NB4 (cell line): ENCODE data around the gene AVEN.
A peak's percentile ranks its signal among the peaks of the same experiment; 100 is the strongest.

Experiments used
- DNase-seq: peaks from one replicate; pipeline ENCODE4 v3.0.0; 2010; ENCODE audit warnings: low read depth
- H3K4me3 ChIP-seq: one replicate; pipeline ENCODE4 v1.5.1; 2011; ENCODE audit warnings: mild to moderate bottlenecking, low read depth, low read length, moderate library complexity
- CTCF ChIP-seq: IDR thresholded peaks from one replicate; pipeline ENCODE4 v1.5.1; 2012; ENCODE audit warnings: low read depth, low read length
- MAX ChIP-seq: IDR thresholded peaks from 2 replicates; pipeline ENCODE4 v1.6.1; 2011; ENCODE audit warnings: low read depth, low read length
- MYC ChIP-seq: IDR thresholded peaks from 2 replicates; pipeline ENCODE4 v1.6.1; 2011; ENCODE audit warnings: low read depth, low read length
- POLR2A ChIP-seq: IDR thresholded peaks from 2 replicates; pipeline ENCODE4 v1.6.1; 2011; ENCODE audit warnings: mild to moderate bottlenecking; ENCODE audit not compliant: insufficient read length; ENCODE audit errors: extremely low read depth

The AVEN gene

GRCh38 chr15:33960549-33960935, 78.5 kb downstream of the AVEN start:
- no peak overlapping the region for H3K4me3 ChIP-seq
- TF ChIP-seq CTCF (no peak), POLR2A (no peak), MAX (no peak), MYC (no peak)
- DNase-seq = no peak

GRCh38 chr15:33959844-33960548, 79.0 kb downstream of the AVEN start:
- TF ChIP-seq POLR2A (no peak), MAX (no peak), MYC (no peak), CTCF (no peak)
- DNase-seq = peak; percentile 45
- H3K4me3 ChIP-seq = no peak overlapping the region

- no peak for TF ChIP-seq MYC
- no peak for TF ChIP-seq CTCF
- no peak for TF ChIP-seq MAX
- TF ChIP-seq POLR2A = no peak
- H3K4me3 ChIP-seq = no peak overlapping the region
- no peak for DNase-seq
Observed at GRCh38 chr15:33956397-33956796, 82.6 kb downstream of the AVEN start.

- no peak for DNase-seq
- no peak overlapping the region for H3K4me3 ChIP-seq
- TF ChIP-seq POLR2A (no peak), CTCF (no peak), MYC (no peak), MAX (no peak)
Observed at GRCh38 chr15:33955945-33956344, 83.1 kb downstream of the AVEN start.

GRCh38 chr15:33946152-33946551, 92.9 kb downstream of the AVEN start:
- H3K4me3 ChIP-seq = no peak overlapping the region
- TF ChIP-seq POLR2A (no peak), CTCF (no peak), MAX (no peak), MYC (no peak)
- DNase-seq = no peak
